Cardiac atrium fibroblast (primary cell): Measurements from ENCODE around the gene TRIM75. TPM values are rescaled to one million over a fixed set of nuclear protein-coding genes. Genes with fewer than 3 reads are reported as not detected.

ENCODE experiments used
- total RNA-seq: library from RNA; depleted of rRNA; stranded (reverse); fragments of >200 nt; gene quantifications from 2 replicates; pipeline ENCODE4 v1.2.3, GENCODE V29; 2015

Gene TRIM75
- total RNA-seq = not detected in 2 replicates

GRCh38 chr4:165053645-165054044 lies at the start of gene TRIM75:
Gene TRIM75, plus strand, starts transcription at chr4:165053866. Its CDS starts 5,282 bp downstream, at chr4:165059148.

GRCh38 chr4:165031436-165032211 lies 22.0 kb upstream of the TRIM75 start, which contains the start of gene TRIM60:
Gene TRIM60, plus strand, starts transcription at chr4:165031999. Its CDS starts 8,074 bp downstream, at chr4:165040073.

Other genes with a start within 250 kb of the TRIM75 start
- gene APELA, start 176.7 kb upstream of the TRIM75 start, total RNA-seq = not detected in 2 replicates
- gene TRIM61, start 76.2 kb upstream of the TRIM75 start, total RNA-seq = 2.6 and 2.7 TPM in 2 replicates
- gene TRIM60, start 21.9 kb upstream of the TRIM75 start, total RNA-seq = not detected in 2 replicates
- gene TMEM192, start 59.0 kb downstream of the TRIM75 start, total RNA-seq = 6.1 and 10.5 TPM in 2 replicates
- gene KLHL2, start 153.7 kb downstream of the TRIM75 start, total RNA-seq = 5.5 and 8.8 TPM in 2 replicates